Caco-2 (cell line): ENCODE results near the gene PDE2A. TPM values are rescaled to one million over a fixed set of nuclear protein-coding genes. Genes with fewer than 3 reads are reported as not detected.

Experiments used
- BruUV-seq: library from RNA; stranded (reverse); fragments of 400-500 nt; replicated peaks from 2 replicates; lab custom pipeline; 2021; lab: Mats Ljungman, UMichigan
- CTCF ChIA-PET: fragments of 300-600 bp; sonication (Branson Sonifier 250); formaldehyde crosslinking; loops from one replicate; lab custom pipeline; 2022; ENCODE audit warnings: antibody characterized with exemption; lab: Charles Lee
- POLR2A ChIA-PET: fragments of 300-600 bp; sonication (Branson Sonifier 250); formaldehyde crosslinking; loops from one replicate; lab custom pipeline; 2022; ENCODE audit warnings: antibody characterized with exemption; lab: Charles Lee
- DNase-seq, 2 experiments: peaks; one replicate each; pipeline versions ENCODE4 v3.0.0 to v3.0.0-alpha.2; 2020 to 2022
- H3K27me3 ChIP-seq: replicated peaks from 2 replicates; pipeline ENCODE4 v1.6.0; 2011; ENCODE audit warnings: low read length; ENCODE audit not compliant: control insufficient read depth, insufficient read depth
- H3K36me3 ChIP-seq: 2 replicates; pipeline ENCODE4 v1.5.1; 2011; ENCODE audit warnings: low read length; ENCODE audit not compliant: control insufficient read depth, insufficient read depth
- H3K4me1 ChIP-seq: fragments of 250-450 bp; sonication (Bioruptor Pico); 2 replicates; pipeline ENCODE4 v1.5.1; 2020; ENCODE audit warnings: mild to moderate bottlenecking
- H3K4me3 ChIP-seq: 2 replicates; pipeline ENCODE4 v1.5.1; 2011; ENCODE audit warnings: low read depth, mild to moderate bottlenecking, control low read depth, low read length
- H3K9me3 ChIP-seq: fragments of 250-450 bp; sonication (Bioruptor Pico); 2 replicates; pipeline ENCODE4 v1.5.1; 2020; ENCODE audit warnings: mild to moderate bottlenecking, moderate library complexity
- H3K27ac Mint-ChIP-seq: one replicate; pipeline ENCODE4 v1.8.0; 2022; ENCODE audit warnings: mixed read lengths; ENCODE audit not compliant: unreplicated experiment
- H3K27me3 Mint-ChIP-seq: one replicate; pipeline ENCODE4 v1.8.0; 2022; ENCODE audit warnings: mixed read lengths; ENCODE audit not compliant: insufficient read depth, unreplicated experiment
- H3K36me3 Mint-ChIP-seq: one replicate; pipeline ENCODE4 v1.8.0; 2022; ENCODE audit warnings: mild to moderate bottlenecking, mixed read lengths; ENCODE audit not compliant: insufficient read depth, unreplicated experiment
- H3K4me1 Mint-ChIP-seq: one replicate; pipeline ENCODE4 v1.8.0; 2022; ENCODE audit warnings: low read depth, mixed read lengths; ENCODE audit not compliant: unreplicated experiment
- H3K4me3 Mint-ChIP-seq: one replicate; pipeline ENCODE4 v1.8.0; 2022; ENCODE audit warnings: mild to moderate bottlenecking, moderate library complexity, mixed read lengths; ENCODE audit not compliant: unreplicated experiment
- H3K9me3 Mint-ChIP-seq: one replicate; pipeline ENCODE4 v1.8.0; 2022; ENCODE audit warnings: mixed read lengths; ENCODE audit not compliant: unreplicated experiment
- CTCF ChIP-seq, 2 experiments: fragments of 200-600 bp in 1 of 2; IDR thresholded peaks; 1 replicate in 1 of 2; 2 replicates in 1 of 2; pipeline versions ENCODE4 v1.5.1 to v1.8.0; 2011 to 2022; ENCODE audit warnings: antibody characterized with exemption in 1 of 2, control low read depth in 1 of 2, inconsistent platforms in 1 of 2, low read depth in 1 of 2, low read length in 1 of 2, mild to moderate bottlenecking in 1 of 2, moderate library complexity in 1 of 2; ENCODE audit not compliant: insufficient read depth in 1 of 2, severe bottlenecking in 1 of 2, unreplicated experiment in 1 of 2
- intact Hi-C: fragments of 100-400 bp; cut with micrococcal nuclease; formaldehyde crosslinking; loops from one replicate; pipeline ENCODE4 v1.10.0; 2022; ENCODE audit not compliant: unreplicated experiment
- total RNA-seq: library from RNA; stranded (reverse); gene quantifications from 2 replicates; pipeline ENCODE4 v1.2.3, GENCODE V29; 2022

Gene PDE2A
- total RNA-seq, 1 experiment from 2014 or later, result 1.4 TPM

- Mint-ChIP-seq H3K27ac (no peak overlapping the region), H3K36me3 (no peaks in the 10 kb centered on the region), H3K4me1 (no peaks in the 10 kb centered on the region), H3K9me3 (no peaks in the 10 kb centered on the region), H3K4me3 (no peak overlapping the region), H3K27me3 (peaks cover 23% of the 10 kb centered on the region)
- no peaks in the 10 kb centered on the region for H3K4me1 ChIP-seq
- intact Hi-C loops, result no loop called here
- H3K36me3 ChIP-seq, result no peaks in the 10 kb centered on the region
- no peak overlapping the region for H3K4me3 ChIP-seq
- no peak for TF ChIP-seq CTCF (IDR thresholded peaks at IDR 0.05; ENCODE audit: insufficient read depth in 1 of 2, low read depth in 1 of 2, low read length in 1 of 2, severe bottlenecking in 1 of 2, unreplicated experiment in 1 of 2)
- ChIA-PET CTCF (interaction anchor here (0.6 to 2.3 kb wide), 4 partner anchors 10 to 288 kb away, joined by 4 to 8 read pairs (median 5); no protein-coding TSS in a partner anchor), POLR2A (no interaction called here)
- peaks cover 6% of the 10 kb centered on the region for H3K27me3 ChIP-seq
- no peak for DNase-seq
- no TSS peak for BruUV-seq
- H3K9me3 ChIP-seq, result no peaks in the 10 kb centered on the region
These were observed 37.8 kb downstream of the PDE2A start for GRCh38 chr11:72636376-72636775.

GRCh38 chr11:72635933-72636332 lies 38.3 kb downstream of the PDE2A start:
- intact Hi-C loops, result no loop called here
- H3K36me3 ChIP-seq, result no peaks in the 10 kb centered on the region
- CTCF ChIA-PET, result interaction anchor here (0.6 to 2.3 kb wide), 6 partner anchors 10 to 289 kb away, joined by 3 to 8 read pairs (median 5); no protein-coding TSS in a partner anchor
- Mint-ChIP-seq H3K4me1 (no peaks in the 10 kb centered on the region), H3K27ac (no peak overlapping the region), H3K27me3 (peaks cover 23% of the 10 kb centered on the region), H3K36me3 (no peaks in the 10 kb centered on the region), H3K9me3 (no peaks in the 10 kb centered on the region), H3K4me3 (no peak overlapping the region)
- peaks cover 3% of the 10 kb centered on the region for H3K27me3 ChIP-seq
- no peaks in the 10 kb centered on the region for H3K9me3 ChIP-seq
- H3K4me3 ChIP-seq, result no peak overlapping the region
- no TSS peak for BruUV-seq
- POLR2A ChIA-PET, result no interaction called here
- H3K4me1 ChIP-seq, result no peaks in the 10 kb centered on the region
- no peak for TF ChIP-seq CTCF (IDR thresholded peaks at IDR 0.05; ENCODE audit: insufficient read depth in 1 of 2, low read depth in 1 of 2, low read length in 1 of 2, severe bottlenecking in 1 of 2, unreplicated experiment in 1 of 2)
- no peak for DNase-seq

GRCh38 chr11:72635309-72635915 lies 38.8 kb downstream of the PDE2A start:
- no peaks in the 10 kb centered on the region; the same call in 1 of the 2 replicates for H3K27me3 ChIP-seq
- H3K9me3 ChIP-seq, result no peaks in the 10 kb centered on the region
- no peaks in the 10 kb centered on the region for H3K4me1 ChIP-seq
- intact Hi-C loops, result no loop called here
- no peaks in the 10 kb centered on the region for H3K36me3 Mint-ChIP-seq
- H3K4me1 Mint-ChIP-seq, result peaks cover 2% of the 10 kb centered on the region
- no peak overlapping the region for H3K4me3 Mint-ChIP-seq
- H3K36me3 ChIP-seq, result no peaks in the 10 kb centered on the region
- no peak overlapping the region for H3K4me3 ChIP-seq
- ChIA-PET POLR2A (no interaction called here), CTCF (interaction anchor here (0.6 to 2.3 kb wide), 7 partner anchors 11 to 164 kb away, joined by 3 to 8 read pairs (median 4); no protein-coding TSS in a partner anchor)
- no TSS peak for BruUV-seq
- no peak for DNase-seq
- no peak overlapping the region for H3K27ac Mint-ChIP-seq
- H3K9me3 Mint-ChIP-seq, result no peaks in the 10 kb centered on the region
- peaks cover 26% of the 10 kb centered on the region for H3K27me3 Mint-ChIP-seq
- TF ChIP-seq CTCF (IDR thresholded peaks at IDR 0.05; ENCODE audit: insufficient read depth in 1 of 2, low read depth in 1 of 2, low read length in 1 of 2, severe bottlenecking in 1 of 2, unreplicated experiment in 1 of 2), result no peak
